Prostate gland (tissue), 2 donors: ENCODE data around the gene CDK14.

ENCODE experiments used
- CTCF ChIP-seq, 4 experiments: fragments of 200-600 bp in 2 of 4; fragments of 450-650 bp in 2 of 4; sonication (generic) in 2 of 4; IDR thresholded peaks; 1 replicate in 3 of 4; 2 replicates in 1 of 4; pipeline ENCODE4 v1.5.1; 2016 to 2019; ENCODE audit warnings: antibody characterized with exemption in 4 of 4, mild to moderate bottlenecking in 2 of 4, moderate library complexity in 2 of 4
- POLR2AphosphoS5 ChIP-seq: sonication (generic); formaldehyde crosslinking; IDR thresholded peaks from one replicate; pipeline ENCODE4 v1.6.1; 2017; ENCODE audit warnings: antibody characterized with exemption

- TF ChIP-seq CTCF (IDR thresholded peaks at IDR 0.05) (no peak), POLR2AphosphoS5 (no peak)
Measured at GRCh38 chr7:90688810-90689209, 92.7 kb downstream of the CDK14 start.
